HG02870 (cell line): ENCODE data around the gene MINDY4.
"Not testable (repeated sequence)": the region's sequence is repeated elsewhere in the genome, so short reads cannot be mapped to it uniquely, and the experiment has no call there.

Experiments
- ATAC-seq: cut with Tn5 transposase; IDR thresholded peaks from one replicate; pipeline ENCODE4 v1.9.1; 2021; ENCODE audit warnings: mild to moderate bottlenecking, moderate library complexity; ENCODE audit not compliant: unreplicated experiment

MINDY4 gene

GRCh38 chr7:30800785-30801252 lies 29.6 kb downstream of the MINDY4 start:
- ATAC-seq = no peak

DNA sequence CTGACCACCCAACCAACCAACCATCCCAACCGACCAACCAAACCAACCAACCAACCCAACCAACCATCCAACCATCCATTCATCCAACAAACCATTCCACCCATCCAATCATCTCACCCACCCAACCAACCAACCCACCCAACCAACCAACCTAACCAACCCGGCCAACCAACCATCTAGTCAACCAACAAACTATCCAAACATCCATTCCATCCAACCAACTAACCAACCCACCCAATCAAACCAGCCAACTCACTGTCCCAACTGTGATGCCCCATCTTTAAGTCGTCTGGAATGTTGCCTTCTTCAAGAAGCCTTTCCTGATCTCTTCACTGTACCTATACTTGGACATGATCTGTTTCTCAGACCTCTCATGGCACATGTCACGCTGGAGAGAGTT lies 31.6 kb downstream of the MINDY4 start:
- ATAC-seq = no peak

DNA sequence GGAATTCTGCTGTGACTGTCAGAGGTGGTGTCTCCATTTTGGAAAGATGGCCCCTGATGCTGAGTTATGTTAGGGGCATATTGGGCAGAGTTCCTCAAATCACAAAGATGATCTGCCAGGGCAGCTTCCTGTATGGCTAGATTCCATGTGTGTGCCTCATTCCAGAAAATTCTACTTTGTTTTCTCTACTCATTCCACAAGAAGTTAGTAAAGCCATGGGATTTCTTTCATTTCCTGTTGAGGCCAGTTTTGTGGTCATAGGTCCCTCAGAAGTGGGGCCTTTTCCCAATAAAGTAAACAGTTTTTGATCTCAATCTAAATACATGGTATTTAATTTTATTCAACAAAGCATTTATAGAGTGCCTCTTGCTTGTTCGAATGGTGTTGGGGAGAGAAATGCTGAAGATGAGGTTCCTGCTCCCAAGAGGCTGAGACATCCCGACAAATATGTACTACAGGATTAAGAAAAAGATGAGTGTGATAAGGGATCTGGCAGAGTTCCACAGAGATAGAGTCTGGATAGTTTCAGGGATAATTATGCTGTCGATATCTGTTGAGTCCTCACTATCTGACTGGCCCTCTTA lies 33.0 kb downstream of the MINDY4 start:
- ATAC-seq = no peak

DNA sequence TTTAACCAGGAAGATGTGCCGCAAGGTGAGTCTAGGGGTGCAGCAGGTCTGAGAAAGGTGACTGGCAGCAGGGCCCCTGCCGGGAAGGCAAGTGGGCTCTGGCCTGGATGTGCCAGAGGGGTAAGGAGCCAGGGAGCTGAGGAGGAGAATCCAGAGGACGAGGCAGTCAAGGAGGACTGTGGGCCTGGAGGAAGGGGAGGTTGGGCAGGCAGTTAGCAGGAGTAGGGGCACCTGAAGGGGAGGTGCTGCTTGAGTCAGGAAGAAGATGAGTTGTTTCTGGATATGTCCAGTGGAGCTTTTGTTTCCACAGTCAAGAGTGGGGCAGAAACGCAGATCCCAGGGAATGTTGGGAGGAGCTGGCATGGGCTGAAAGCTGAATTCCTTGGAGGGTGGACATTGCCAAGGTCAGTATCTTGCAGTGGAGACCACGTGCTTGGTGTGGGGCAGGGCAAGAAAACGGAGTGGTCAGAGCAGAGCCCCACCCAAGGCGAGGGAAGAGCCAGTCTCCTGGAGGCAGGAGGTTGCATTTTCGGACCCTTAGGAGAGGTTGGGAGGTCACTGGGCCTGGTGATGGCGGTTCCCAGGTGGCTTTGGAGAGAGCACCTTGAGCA lies 34.0 kb downstream of the MINDY4 start:
- no peak for ATAC-seq

DNA sequence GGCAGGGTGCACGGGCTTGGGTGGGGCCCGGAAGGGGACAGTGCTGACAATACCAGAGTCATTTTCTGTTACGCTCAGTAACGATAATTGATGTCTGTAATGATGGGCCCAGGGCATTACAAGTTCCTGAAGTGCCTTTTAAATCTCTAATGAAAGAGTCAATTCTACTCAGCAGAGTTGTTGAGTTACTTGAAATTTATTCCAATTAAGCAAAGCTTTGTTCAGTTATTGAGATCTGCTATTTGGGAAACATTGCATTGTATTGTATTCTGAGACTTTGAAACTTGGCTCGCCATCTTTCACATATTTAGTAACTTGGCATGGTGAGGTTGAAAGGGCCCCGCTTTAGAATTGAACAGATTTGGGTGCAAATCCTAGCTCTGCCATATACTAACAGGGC lies 34.7 kb downstream of the MINDY4 start:
- ATAC-seq = no peak

DNA sequence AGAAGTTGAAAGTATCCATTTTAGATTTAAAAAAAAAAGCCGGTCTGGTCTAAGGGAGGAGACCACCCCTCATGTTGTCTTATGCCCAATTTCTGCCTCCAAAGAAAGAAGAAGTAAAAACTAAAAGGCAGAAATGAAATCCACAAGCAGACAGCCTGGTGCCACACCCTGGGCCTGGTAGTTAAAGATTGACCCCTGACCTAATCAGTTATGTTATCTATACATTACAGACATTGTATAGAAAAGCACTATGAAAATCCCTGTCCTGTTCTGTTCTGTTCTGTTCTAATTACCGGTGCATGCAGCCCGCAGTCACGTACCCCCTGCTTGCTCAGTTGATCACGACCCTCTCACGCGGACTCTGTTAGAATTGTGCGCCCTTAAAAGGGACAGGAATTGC lies 36.3 kb downstream of the MINDY4 start:
- not testable (repeated sequence) for ATAC-seq

GRCh38 chr7:30807941-30808340 lies 36.7 kb downstream of the MINDY4 start:
- not testable (repeated sequence) for ATAC-seq

- ATAC-seq = no peak
Measured at GRCh38 chr7:30810986-30811385, 39.8 kb downstream of the MINDY4 start.

DNA sequence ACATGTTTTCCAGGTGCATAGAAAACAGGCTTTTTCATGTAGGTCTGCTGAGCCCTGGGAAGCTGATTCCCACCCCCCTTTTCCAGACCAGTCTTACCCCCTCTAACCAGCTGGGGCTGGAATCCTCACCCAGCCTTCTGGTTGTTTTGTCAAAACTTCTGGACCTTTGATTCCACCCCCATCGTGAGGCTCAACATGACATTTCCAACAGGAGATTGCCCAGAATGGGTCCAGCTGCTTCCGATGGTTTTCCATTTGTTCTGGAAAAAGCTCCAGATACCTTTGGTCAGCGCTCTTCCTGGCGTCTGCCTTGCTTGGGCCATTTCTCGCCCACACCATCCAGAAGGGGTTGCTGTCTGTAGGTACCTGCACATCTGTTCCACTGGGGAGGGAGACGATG lies 41.5 kb downstream of the MINDY4 start:
- ATAC-seq = no peak

DNA sequence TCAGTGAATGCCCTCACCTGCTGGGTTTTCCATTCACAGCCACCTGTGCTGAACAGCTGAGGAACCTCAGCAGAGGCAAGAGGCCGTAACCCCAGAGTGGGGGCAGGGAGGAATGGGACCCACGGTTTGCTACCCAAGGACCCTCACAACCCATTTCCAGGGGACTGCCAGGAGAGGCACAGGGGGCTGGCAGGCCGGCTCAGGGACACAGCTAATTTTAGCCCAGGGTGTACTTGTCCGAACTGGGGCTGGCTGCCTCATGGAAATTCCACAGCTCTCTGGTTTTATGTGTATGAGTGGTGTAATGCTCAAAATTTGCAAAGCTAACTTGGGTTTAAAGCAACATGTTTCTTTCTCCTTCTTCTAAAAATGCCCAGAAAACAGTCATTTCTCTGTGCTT lies 42.2 kb downstream of the MINDY4 start:
- no peak for ATAC-seq

DNA sequence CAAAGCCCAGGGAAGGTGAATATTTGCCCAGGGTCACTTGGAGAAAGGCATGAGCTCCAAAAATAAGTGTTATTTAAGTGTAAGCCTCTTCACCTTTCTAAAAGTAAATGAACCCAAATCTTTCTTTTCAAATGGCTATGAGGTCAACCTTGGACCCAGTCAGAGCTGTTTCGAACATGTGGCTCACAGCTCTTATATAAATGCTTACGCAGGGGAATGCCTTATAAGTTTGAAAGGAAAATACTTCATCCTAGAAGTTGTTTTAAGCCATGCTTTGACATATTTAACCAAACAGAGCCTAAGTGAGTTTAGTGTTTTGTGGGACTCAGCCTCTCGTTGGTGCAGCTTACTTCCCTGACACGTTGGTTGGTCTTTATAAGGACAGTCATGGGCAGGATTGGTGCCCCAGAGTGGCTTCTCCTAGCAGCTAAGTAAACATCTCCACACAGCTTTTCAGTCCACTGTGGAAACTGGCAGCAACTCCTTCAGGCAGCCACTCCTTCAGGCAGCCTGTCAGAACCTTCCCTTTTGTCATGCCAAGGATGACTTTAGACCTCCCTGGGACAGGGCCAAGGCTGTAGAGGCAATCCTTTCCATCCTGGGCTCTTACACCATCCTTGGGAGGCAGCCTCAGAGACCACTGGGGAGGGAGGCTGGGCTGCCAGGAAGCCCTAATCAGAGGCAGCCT lies 43.6 kb downstream of the MINDY4 start:
- no peak for ATAC-seq

DNA sequence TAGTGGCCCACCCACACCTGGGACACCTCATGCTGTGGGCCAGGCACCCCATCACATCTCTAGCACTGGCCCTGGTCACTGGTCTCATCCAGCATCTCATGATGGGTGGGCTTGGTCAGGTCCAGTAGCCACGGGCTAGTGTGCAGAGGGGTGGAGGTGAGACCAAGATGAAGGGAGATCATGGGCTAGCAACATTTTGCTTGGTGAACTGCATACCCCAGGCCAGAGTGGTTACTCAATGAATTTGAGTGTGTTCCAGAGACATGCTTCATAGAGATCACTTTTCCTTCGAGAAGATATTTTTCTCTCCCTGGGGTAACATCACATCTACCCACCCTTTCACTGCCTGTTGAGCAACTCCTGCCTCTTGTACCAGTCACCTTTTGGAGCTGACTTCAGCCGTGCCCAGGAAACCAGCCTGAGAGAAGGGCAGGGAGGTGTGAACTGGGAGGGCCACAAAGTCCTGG lies 44.2 kb downstream of the MINDY4 start:
- ATAC-seq = no peak

DNA sequence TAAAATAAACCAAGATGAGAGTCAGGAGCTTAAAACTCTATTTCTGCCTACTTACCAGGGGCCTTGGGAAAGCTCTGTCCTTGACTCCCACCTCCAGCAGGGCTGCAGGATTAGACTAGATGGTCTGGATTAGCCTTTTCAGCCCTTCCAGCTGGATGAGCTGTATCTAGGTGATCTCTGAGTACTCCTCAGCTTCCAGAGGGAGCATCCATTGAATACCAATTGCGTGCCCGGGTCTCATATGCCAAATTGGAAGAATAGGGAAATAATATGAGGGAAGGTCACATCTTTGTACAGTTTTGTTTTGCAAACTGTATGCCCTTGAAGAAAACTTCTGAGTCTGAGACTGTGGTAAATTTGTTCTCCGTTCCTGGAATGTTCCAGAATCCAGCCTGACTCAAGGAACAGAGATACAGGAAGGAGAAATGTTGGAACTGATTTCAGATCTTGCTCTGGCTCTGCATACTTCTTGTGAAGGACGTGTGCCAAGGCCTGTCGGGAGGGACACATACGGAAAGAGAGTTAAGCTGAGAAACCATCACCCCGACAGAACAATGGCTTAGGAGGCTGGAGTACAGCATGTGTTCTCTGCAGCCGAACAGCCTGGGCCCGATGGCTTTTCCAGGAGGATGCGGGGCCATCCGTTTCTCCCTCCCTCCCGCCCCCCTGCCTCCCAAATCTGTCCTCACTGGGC lies 44.9 kb downstream of the MINDY4 start:
- ATAC-seq = no peak

DNA sequence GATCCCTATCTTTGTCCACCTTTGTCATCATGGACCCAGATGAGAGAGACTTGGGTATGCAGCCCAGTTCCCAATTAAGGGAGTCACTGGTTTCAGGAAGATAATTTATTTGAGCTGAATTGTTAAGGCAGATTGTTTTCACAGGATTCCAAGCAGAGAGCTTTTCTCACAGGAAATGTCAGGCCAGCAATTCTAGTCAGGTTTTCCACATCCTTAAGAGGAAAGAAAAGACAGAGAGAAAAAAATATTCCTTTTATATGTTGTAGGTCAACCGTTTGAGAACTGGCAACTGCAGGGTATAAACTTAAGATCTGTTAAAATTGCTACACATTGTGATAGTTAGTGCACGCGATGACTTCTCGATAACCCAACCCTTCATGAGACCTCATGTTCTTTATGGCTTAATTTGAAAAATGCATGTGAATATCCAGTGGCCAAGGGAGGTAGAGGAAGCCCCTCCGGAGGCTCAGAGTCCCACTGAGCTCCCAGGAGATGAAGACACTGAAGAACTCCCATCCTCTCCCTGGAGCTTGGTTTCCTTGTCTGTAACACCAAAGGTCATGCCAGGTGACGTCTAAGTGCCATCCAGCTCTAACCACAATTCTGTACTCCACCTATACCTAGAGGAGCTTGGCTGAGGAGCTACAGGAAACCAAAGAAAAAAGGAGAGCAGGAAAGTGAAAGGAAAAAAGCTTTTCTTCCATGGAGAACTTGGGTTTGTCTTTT lies 45.6 kb downstream of the MINDY4 start:
- no peak for ATAC-seq

DNA sequence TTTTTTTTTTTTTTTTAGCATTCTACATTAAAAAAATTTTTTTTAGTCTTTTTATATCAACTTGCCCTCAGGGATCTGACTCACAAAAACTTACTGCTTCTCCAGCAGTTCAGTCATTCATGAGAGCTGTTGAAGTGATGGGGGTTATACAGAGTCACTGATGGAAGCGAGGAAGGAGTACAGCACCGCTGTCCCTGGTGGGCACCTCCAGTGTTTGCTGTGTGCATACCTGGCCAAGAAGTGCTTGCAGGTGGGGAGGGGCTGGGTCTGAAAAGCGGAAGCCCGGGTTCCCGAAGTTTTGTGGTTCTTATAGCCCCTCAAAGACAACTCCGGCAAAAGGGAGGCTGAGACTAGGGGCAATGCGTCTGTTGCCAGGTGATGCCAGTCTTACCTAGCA lies 46.2 kb downstream of the MINDY4 start:
- no peak for ATAC-seq

- no peak for ATAC-seq
Measured at GRCh38 chr7:30824821-30825720, 53.9 kb downstream of the MINDY4 start.

GRCh38 chr7:30826181-30826580 lies 55.0 kb downstream of the MINDY4 start:
- ATAC-seq = no peak

DNA sequence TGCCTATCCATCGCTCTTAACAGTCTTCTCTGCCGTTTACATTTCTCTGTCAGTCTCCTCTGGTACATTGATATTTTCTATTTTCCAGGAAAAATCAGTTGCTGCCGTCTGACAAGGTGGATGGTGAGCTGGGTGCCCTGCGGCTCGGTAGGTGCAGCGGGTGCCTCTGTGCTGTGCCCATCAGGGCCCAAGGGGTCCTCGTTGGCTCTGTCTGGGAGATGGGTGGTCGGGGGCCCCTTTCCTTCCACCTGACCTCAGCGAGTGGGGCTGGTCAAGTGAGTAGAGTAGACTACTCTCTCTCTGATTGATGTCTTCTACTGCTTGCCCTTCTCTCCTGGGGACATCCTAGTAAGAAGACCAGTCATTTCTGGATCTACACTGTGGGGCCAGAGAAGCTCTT lies 57.4 kb downstream of the MINDY4 start:
- ATAC-seq = no peak

GRCh38 chr7:30829471-30829870 lies 58.3 kb downstream of the MINDY4 start:
- no peak for ATAC-seq

DNA sequence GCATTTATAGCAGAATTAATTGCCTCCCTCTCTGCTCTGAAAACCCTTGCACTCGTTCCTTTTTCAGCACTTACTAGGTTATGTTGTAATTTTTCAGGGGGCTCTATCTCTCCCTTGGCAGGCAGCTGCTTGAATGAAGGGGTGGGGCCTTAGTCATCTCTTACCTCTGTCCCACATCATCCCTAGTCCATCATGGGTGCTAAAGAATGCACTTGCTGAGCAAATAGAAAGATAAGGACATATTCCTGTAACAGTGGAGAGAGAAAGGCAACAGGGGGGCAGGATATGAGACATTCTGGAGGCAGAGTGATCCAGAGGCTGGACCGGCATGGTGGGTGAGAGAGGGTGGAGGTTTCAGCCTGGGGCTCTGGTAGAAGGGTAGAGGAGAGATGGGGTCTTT lies 60.0 kb downstream of the MINDY4 start:
- ATAC-seq = no peak
